OCI-LY1 (cell line): ENCODE measurements around the gene FAHD1.

Experiments
- CTCF ChIP-seq: fragments of 200-600 bp; sonication (generic), shearing (Covaris generic); IDR thresholded peaks from 2 replicates; pipeline ENCODE4 v1.5.1; 2017; ENCODE audit warnings: mild to moderate bottlenecking, antibody characterized with exemption, low read length, moderate library complexity, mixed read lengths
- EZH2 ChIP-seq: fragments of 200-600 bp; sonication (generic), shearing (Covaris generic); IDR thresholded peaks from 2 replicates; pipeline ENCODE4 v1.8.0; 2017; ENCODE audit warnings: borderline replicate concordance, mixed run types, mild to moderate bottlenecking, antibody characterized with exemption, low read length, moderate library complexity, mixed read lengths

- no peak for TF ChIP-seq CTCF
- TF ChIP-seq EZH2: no peak
Measured at GRCh38 chr16:1815461-1815860, 11.5 kb upstream of the FAHD1 start.
